CD8-positive, alpha-beta memory T cell (primary cell): Measurements from ENCODE around the gene HS6ST3. TPM values are rescaled to one million over a fixed set of nuclear protein-coding genes. Genes with fewer than 3 reads are reported as not detected.

ENCODE experiments used
- CTCF ChIA-PET: fragments of 350-600 bp; sonication (Branson Sonifier 250); formaldehyde crosslinking; loops from one replicate; lab custom pipeline; 2021; ENCODE audit warnings: antibody characterized with exemption; lab: Charles Lee
- POLR2A ChIA-PET: fragments of 350-600 bp; sonication (Branson Sonifier 250); formaldehyde crosslinking; loops from one replicate; lab custom pipeline; 2021; ENCODE audit warnings: antibody characterized with exemption; lab: Charles Lee
- DNase-seq, 5 donors: peaks; one replicate each; pipeline versions ENCODE4 v3.0.0 to v3.0.0-alpha.2; 2020 to 2022; ENCODE audit warnings: mixed read lengths in 1 of 5
- H3K27ac ChIP-seq: one replicate; pipeline ENCODE4 v1.7.0; 2013; ENCODE audit warnings: low read depth, mild to moderate bottlenecking, low read length, moderate library complexity
- H3K27me3 ChIP-seq: 2 replicates; pipeline ENCODE4 v1.7.0; 2013; ENCODE audit warnings: low read length, mild to moderate bottlenecking; ENCODE audit not compliant: insufficient read depth, poor library complexity, severe bottlenecking
- H3K36me3 ChIP-seq: 2 replicates; pipeline ENCODE4 v1.7.0; 2013; ENCODE audit warnings: mild to moderate bottlenecking, low read length, moderate library complexity; ENCODE audit not compliant: insufficient read depth
- H3K4me1 ChIP-seq: 2 replicates; pipeline ENCODE4 v1.7.0; 2013; ENCODE audit warnings: mild to moderate bottlenecking, low read length, moderate library complexity; ENCODE audit not compliant: insufficient read depth
- H3K4me3 ChIP-seq: 2 replicates; pipeline ENCODE4 v1.7.0; 2013; ENCODE audit warnings: mild to moderate bottlenecking, low read length
- H3K9me3 ChIP-seq: 2 replicates; pipeline ENCODE4 v1.7.0; 2013; ENCODE audit warnings: mild to moderate bottlenecking, low read length
- H3K27ac Mint-ChIP-seq, 8 donors: one replicate each; pipeline ENCODE4 v1.8.0; 2020 to 2021; ENCODE audit warnings: mixed read lengths in 8 of 8, mild to moderate bottlenecking in 6 of 8, inconsistent platforms in 3 of 8, moderate library complexity in 3 of 8
- H3K27me3 Mint-ChIP-seq, 2 donors: one replicate each; pipeline ENCODE4 v1.8.0; 2020 to 2021; ENCODE audit warnings: mixed read lengths in 2 of 2, mild to moderate bottlenecking in 1 of 2, moderate library complexity in 1 of 2
- H3K36me3 Mint-ChIP-seq, 3 donors: one replicate each; pipeline ENCODE4 v1.8.0; 2020 to 2021; ENCODE audit warnings: mixed read lengths in 3 of 3, inconsistent platforms in 1 of 3, mild to moderate bottlenecking in 1 of 3
- H3K4me1 Mint-ChIP-seq, 3 donors: one replicate each; pipeline ENCODE4 v1.8.0; 2020 to 2021; ENCODE audit warnings: mixed read lengths in 3 of 3, inconsistent platforms in 1 of 3, mild to moderate bottlenecking in 1 of 3
- H3K4me3 Mint-ChIP-seq, 7 donors: one replicate each; pipeline ENCODE4 v1.8.0; 2020 to 2021; ENCODE audit warnings: mixed read lengths in 7 of 7, mild to moderate bottlenecking in 6 of 7, moderate library complexity in 4 of 7, inconsistent platforms in 2 of 7
- H3K9me3 Mint-ChIP-seq, 5 donors: one replicate each; pipeline ENCODE4 v1.8.0; 2020 to 2022; ENCODE audit warnings: mixed read lengths in 5 of 5, mild to moderate bottlenecking in 3 of 5, moderate library complexity in 2 of 5, inconsistent platforms in 1 of 5
- polyA plus RNA-seq: library from polyadenylated mRNA; unstranded; fragments of 300-500 nt; fragmentation: Illumina TruSeq; gene quantifications from one replicate; pipeline ENCODE4 v1.2.3, GENCODE V29; 2021
- total RNA-seq, 2 experiments: library from RNA; stranded (reverse); gene quantifications; one replicate each; pipeline ENCODE4 v1.2.3, GENCODE V29; 2021

The HS6ST3 gene
- total and polyA plus RNA-seq, 3 experiments from 2014 or later: not detected

DNA sequence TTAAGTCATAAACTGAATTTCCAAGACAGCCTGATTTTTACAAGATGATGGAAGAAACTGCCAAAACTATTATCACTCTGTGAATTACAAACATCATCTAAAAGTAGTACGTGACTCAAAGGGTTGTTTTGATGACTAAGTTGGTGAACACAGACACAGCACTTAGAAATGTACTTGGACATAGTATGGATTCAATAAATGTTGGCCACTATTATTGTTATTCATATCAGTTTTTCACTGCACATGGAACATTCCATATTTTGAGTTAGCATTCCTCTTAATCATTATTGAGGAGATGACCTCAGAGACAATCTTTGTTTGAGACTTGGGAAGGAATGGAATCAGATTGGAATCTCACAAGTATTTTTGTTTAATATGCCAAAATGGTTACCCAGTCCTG lies 731.5 kb downstream of the HS6ST3 start:
- Histone ChIP-seq H3K27me3 (no peaks in the 10 kb centered on the region), H3K36me3 (no peaks in the 10 kb centered on the region), H3K27ac (no peak overlapping the region), H3K4me3 (no peak overlapping the region), H3K9me3 (no peaks in the 10 kb centered on the region), H3K4me1 (no peaks in the 10 kb centered on the region)
- ChIA-PET CTCF (interaction anchor here (1.1 kb wide), 1 partner anchor 10 kb away, joined by 3 read pairs; no protein-coding TSS in a partner anchor), POLR2A (no interaction called here)
- Mint-ChIP-seq H3K4me3 (no peak overlapping the region), H3K27ac (no peak overlapping the region), H3K4me1 (no peaks in the 10 kb centered on the region), H3K27me3 (no peaks in the 10 kb centered on the region), H3K9me3 (peaks cover 0 to 4% (median 0%) of the 10 kb centered on the region in 5 donors), H3K36me3 (no peaks in the 10 kb centered on the region)
- DNase-seq: no peak

DNA sequence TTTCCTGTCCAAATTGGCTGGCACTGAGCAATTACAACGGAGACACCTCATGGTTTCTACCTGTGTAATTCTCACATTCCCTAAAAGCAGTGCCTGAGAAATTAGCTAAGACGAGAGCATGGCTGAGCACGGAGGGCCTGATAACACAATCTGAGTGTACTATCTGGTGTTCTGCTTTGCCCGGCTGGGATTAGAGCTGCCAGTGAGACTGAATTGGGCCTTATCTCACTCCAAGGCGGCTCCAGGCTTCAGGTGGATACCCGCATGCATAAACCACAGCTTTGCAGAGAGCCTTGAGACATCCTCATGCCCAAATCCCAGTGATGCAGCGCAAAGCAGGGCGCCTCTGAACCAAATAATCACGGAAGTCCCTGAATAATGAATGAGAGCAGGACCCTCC lies 732.1 kb downstream of the HS6ST3 start:
- no peaks in the 10 kb centered on the region for H3K36me3 Mint-ChIP-seq
- H3K36me3 ChIP-seq: no peaks in the 10 kb centered on the region
- H3K9me3 ChIP-seq: no peaks in the 10 kb centered on the region
- peaks cover 0 to 4% (median 0%) of the 10 kb centered on the region in 5 donors for H3K9me3 Mint-ChIP-seq
- no peaks in the 10 kb centered on the region for H3K4me1 ChIP-seq
- no peaks in the 10 kb centered on the region for H3K27me3 Mint-ChIP-seq
- ChIA-PET POLR2A (no interaction called here), CTCF (no interaction called here)
- H3K27me3 ChIP-seq: no peaks in the 10 kb centered on the region
- no peaks in the 10 kb centered on the region for H3K4me1 Mint-ChIP-seq
- no peak overlapping the region for H3K27ac Mint-ChIP-seq
- no peak for DNase-seq
- no peak overlapping the region for H3K4me3 Mint-ChIP-seq
- no peak overlapping the region for H3K4me3 ChIP-seq
- no peak overlapping the region for H3K27ac ChIP-seq

DNA sequence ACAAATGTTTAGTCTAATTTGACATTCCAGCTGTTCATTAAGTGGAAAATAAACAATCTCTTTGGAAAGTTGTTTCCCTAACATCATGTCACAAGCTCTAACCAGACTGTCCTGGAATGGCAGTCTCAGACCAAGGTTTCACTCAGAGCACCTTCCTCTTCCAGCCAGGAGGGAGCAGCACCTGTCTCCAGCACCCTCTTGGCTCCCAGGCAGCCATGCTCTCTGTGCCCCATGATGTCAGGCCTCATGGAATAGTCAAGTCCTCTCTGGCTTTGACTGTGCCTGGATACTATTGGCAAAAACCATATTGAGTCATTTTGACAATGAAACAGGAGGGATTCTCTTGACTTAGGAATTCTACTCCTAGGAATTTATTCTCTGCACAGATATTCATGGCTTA lies 733.0 kb downstream of the HS6ST3 start:
- CTCF ChIA-PET: no interaction called here
- Histone ChIP-seq H3K27me3 (no peaks in the 10 kb centered on the region), H3K9me3 (no peaks in the 10 kb centered on the region), H3K27ac (no peak overlapping the region), H3K4me3 (no peak overlapping the region), H3K36me3 (no peaks in the 10 kb centered on the region), H3K4me1 (no peaks in the 10 kb centered on the region)
- H3K9me3 Mint-ChIP-seq: peaks cover 0 to 4% (median 0%) of the 10 kb centered on the region in 5 donors
- no peak overlapping the region for H3K4me3 Mint-ChIP-seq
- H3K27ac Mint-ChIP-seq: no peak overlapping the region
- no peaks in the 10 kb centered on the region for H3K27me3 Mint-ChIP-seq
- H3K4me1 Mint-ChIP-seq: no peaks in the 10 kb centered on the region
- no peaks in the 10 kb centered on the region for H3K36me3 Mint-ChIP-seq
- DNase-seq: no peak
- POLR2A ChIA-PET: no interaction called here

DNA sequence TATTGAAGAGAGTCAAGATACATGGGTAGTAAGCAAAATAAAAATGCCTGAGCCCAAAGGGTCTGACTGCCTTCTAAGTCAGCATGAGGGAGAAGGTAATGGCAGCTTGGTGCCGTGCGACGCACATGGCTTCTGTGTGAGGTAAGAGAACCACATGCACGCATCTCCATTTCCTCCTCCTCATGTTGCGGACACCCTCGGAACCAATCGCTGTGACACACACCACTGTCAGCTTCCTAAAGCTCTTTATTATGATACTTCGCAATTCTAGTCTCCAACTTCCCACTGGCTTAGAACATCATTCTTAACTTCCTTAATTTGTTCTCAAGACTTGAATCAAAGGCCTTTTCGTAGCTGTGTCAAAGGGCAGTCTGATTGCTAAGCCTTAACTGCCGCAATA lies 734.2 kb downstream of the HS6ST3 start:
- CTCF ChIA-PET: no interaction called here

DNA sequence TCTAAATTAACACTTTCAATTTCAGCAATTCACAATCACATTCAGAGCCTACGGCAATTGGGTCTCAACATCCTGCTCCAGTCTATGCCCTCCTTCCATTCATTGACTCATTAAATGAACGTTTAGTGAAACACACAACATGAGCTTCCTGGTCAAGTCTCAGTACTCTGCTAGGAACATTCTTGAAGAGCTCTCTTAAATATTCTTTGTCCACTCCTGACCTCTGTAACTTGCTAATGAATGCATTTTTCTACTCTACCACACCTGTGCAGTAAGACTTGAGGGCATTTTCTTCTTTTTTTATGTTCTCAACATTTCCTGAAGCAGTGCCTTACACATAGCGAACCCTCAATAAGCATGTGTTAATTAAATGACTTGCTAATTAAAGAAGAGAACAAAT lies 735.7 kb downstream of the HS6ST3 start:
- POLR2A ChIA-PET: no interaction called here
- Histone ChIP-seq H3K27ac (no peak overlapping the region), H3K27me3 (no peaks in the 10 kb centered on the region), H3K9me3 (no peaks in the 10 kb centered on the region), H3K4me1 (no peaks in the 10 kb centered on the region), H3K4me3 (no peak overlapping the region), H3K36me3 (no peaks in the 10 kb centered on the region)
- no peaks in the 10 kb centered on the region for H3K4me1 Mint-ChIP-seq
- peaks cover 0 to 1% of the 10 kb centered on the region in 2 donors for H3K27me3 Mint-ChIP-seq
- no peak overlapping the region for H3K4me3 Mint-ChIP-seq
- no peaks in the 10 kb centered on the region for H3K36me3 Mint-ChIP-seq
- no peak for DNase-seq
- H3K9me3 Mint-ChIP-seq: peaks cover 0 to 4% (median 0%) of the 10 kb centered on the region in 5 donors
- CTCF ChIA-PET: no interaction called here
- no peak overlapping the region for H3K27ac Mint-ChIP-seq

More for the DNA sequence above, 734.2 kb downstream of the HS6ST3 start:
- no peaks in the 10 kb centered on the region for H3K27me3 ChIP-seq
- no peak overlapping the region for H3K27ac Mint-ChIP-seq
- no peaks in the 10 kb centered on the region for H3K4me1 ChIP-seq
- H3K4me1 Mint-ChIP-seq: no peaks in the 10 kb centered on the region
- no peaks in the 10 kb centered on the region for H3K27me3 Mint-ChIP-seq
- no peaks in the 10 kb centered on the region for H3K9me3 ChIP-seq
- no peaks in the 10 kb centered on the region for H3K36me3 Mint-ChIP-seq
- H3K4me3 Mint-ChIP-seq: no peak overlapping the region
- peaks cover 0 to 4% (median 0%) of the 10 kb centered on the region in 5 donors for H3K9me3 Mint-ChIP-seq
- no peaks in the 10 kb centered on the region for H3K36me3 ChIP-seq
- H3K4me3 ChIP-seq: no peak overlapping the region
- DNase-seq: no peak
- H3K27ac ChIP-seq: no peak overlapping the region
- POLR2A ChIA-PET: no interaction called here

DNA sequence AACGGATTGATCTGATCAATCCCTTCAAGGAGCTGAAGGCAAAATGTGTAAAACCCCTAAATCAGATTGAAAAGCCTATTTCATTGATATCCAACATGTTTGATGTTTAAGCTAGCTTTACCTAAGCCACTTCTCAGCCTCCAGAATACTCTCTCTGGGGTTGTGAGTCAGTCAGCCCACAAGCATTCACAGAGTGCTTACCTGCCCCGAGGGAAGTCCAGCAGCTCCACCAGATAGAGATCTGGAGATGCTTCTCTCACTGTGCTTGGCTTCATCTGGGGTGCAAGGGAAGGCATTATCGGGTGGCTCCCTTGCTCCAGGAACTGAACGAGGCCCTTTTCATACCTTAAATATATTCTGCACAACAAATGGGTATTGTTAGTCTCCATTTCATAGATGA lies 744.7 kb downstream of the HS6ST3 start:
- CTCF ChIA-PET: no interaction called here
- no peaks in the 10 kb centered on the region for H3K27me3 ChIP-seq
- no peak overlapping the region for H3K4me3 ChIP-seq
- Mint-ChIP-seq H3K27ac (no peak overlapping the region), H3K27me3 (no peaks in the 10 kb centered on the region), H3K9me3 (peaks cover 0 to 4% (median 4%) of the 10 kb centered on the region in 5 donors), H3K36me3 (no peaks in the 10 kb centered on the region), H3K4me3 (no peak overlapping the region), H3K4me1 (no peaks in the 10 kb centered on the region)
- no peak overlapping the region for H3K27ac ChIP-seq
- no peak for DNase-seq
- H3K9me3 ChIP-seq: no peaks in the 10 kb centered on the region
- no peaks in the 10 kb centered on the region for H3K36me3 ChIP-seq
- H3K4me1 ChIP-seq: no peaks in the 10 kb centered on the region
- POLR2A ChIA-PET: no interaction called here

- POLR2A ChIA-PET: no interaction called here
These were observed 745.6 kb downstream of the HS6ST3 start for GRCh38 chr13:96835546-96835945.

DNA sequence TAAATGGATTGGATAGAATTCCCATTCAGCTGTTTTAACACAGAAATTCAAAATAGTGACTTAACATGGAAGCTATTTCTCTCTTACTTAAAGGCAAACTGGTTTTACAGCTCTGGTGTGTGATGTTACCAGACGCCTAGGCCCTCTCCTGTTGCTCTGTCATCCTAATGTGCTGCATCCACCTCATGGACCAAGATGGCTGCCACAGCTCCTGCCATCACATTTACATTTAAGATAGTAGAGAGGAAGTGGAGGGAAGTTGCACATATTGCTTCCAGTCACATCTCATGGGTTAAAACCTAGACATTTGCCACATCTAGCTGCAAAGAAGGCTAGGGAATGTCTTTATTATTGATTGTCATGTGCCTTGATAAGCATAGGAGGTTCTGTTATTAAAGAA lies 746.8 kb downstream of the HS6ST3 start:
- Histone ChIP-seq H3K4me1 (no peaks in the 10 kb centered on the region), H3K27ac (no peak overlapping the region), H3K4me3 (no peak overlapping the region), H3K27me3 (no peaks in the 10 kb centered on the region), H3K9me3 (no peaks in the 10 kb centered on the region), H3K36me3 (no peaks in the 10 kb centered on the region)
- ChIA-PET POLR2A (no interaction called here), CTCF (no interaction called here)
- Mint-ChIP-seq H3K27ac (no peak overlapping the region), H3K27me3 (no peaks in the 10 kb centered on the region), H3K4me1 (no peaks in the 10 kb centered on the region), H3K9me3 (peaks cover 0 to 4% (median 2%) of the 10 kb centered on the region in 5 donors), H3K36me3 (no peaks in the 10 kb centered on the region), H3K4me3 (no peak overlapping the region)
- DNase-seq: no peak

More at GRCh38 chr13:96835546-96835945, 745.6 kb downstream of the HS6ST3 start:
- no peak overlapping the region for H3K27ac ChIP-seq
- H3K4me1 ChIP-seq: no peaks in the 10 kb centered on the region
- H3K36me3 ChIP-seq: no peaks in the 10 kb centered on the region
- no peaks in the 10 kb centered on the region for H3K4me1 Mint-ChIP-seq
- no peak for DNase-seq
- no peaks in the 10 kb centered on the region for H3K27me3 Mint-ChIP-seq
- H3K9me3 ChIP-seq: no peaks in the 10 kb centered on the region
- no peak overlapping the region for H3K4me3 Mint-ChIP-seq
- H3K9me3 Mint-ChIP-seq: peaks cover 0 to 4% (median 4%) of the 10 kb centered on the region in 5 donors
- H3K4me3 ChIP-seq: no peak overlapping the region
- H3K27ac Mint-ChIP-seq: no peak overlapping the region
- no peaks in the 10 kb centered on the region for H3K36me3 Mint-ChIP-seq
- CTCF ChIA-PET: no interaction called here
- no peaks in the 10 kb centered on the region for H3K27me3 ChIP-seq

DNA sequence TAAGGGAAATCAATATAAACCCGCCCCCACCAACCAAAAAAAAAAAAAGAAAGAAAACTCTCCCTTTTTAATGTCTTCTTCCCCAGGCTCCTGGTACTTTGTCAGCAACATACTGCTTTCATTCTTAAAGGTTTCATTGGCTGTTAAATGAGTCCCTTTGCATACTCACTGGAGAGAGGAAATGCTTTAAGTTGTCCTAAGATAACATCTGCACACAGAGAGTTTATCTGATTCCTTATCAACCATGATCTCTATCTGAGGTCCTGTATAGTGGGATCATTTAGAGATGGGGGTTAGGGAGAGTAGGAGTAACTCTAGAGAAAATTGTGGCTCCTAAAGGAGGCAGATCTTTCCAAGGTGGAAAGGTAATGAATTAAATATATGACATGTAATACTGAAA lies 747.9 kb downstream of the HS6ST3 start:
- H3K27ac Mint-ChIP-seq: no peak overlapping the region
- H3K27me3 ChIP-seq: no peaks in the 10 kb centered on the region

More for the DNA sequence above, 747.9 kb downstream of the HS6ST3 start:
- Mint-ChIP-seq H3K4me3 (no peak overlapping the region), H3K27me3 (no peaks in the 10 kb centered on the region), H3K36me3 (no peaks in the 10 kb centered on the region), H3K9me3 (peaks cover 0 to 4% (median 2%) of the 10 kb centered on the region in 5 donors), H3K4me1 (no peaks in the 10 kb centered on the region)
- Histone ChIP-seq H3K27ac (no peak overlapping the region), H3K36me3 (no peaks in the 10 kb centered on the region), H3K4me3 (no peak overlapping the region), H3K9me3 (no peaks in the 10 kb centered on the region), H3K4me1 (no peaks in the 10 kb centered on the region)
- ChIA-PET POLR2A (no interaction called here), CTCF (no interaction called here)
- no peak for DNase-seq
